ENCODE data around the gene RALGDS. TPM values are rescaled to one million over a fixed set of nuclear protein-coding genes. Genes with fewer than 3 reads are reported as not detected.

Gene RALGDS
- total and polyA plus RNA-seq, 9 of the 15 experiments (the other 6 are each of a cell fraction or from before 2014, with no cell fraction given) = 0.75 to 43.3 (median 27.1) TPM

GRCh38 chr9:133113949-133114885 is 6.8 kb downstream of the RALGDS start (continued):
- no peak for TF ChIP-seq CUX1 (CRISPR knock-in tag; IDR thresholded peaks at IDR 0.05)
- TF ChIP-seq ARHGAP35 (IDR thresholded peaks at IDR 0.05; ENCODE audit: partially characterized antibody) = no peak
